HEK293 (cell line): ENCODE data around the gene CLTCL1.

Source experiments
- CTCF ChIA-PET: fragments of 350-600 bp; formaldehyde crosslinking; extraction: SDS; loops from one replicate; lab custom pipeline; 2021; ENCODE audit warnings: antibody characterized with exemption; lab: Yijun Ruan, JAX
- POLR2A ChIA-PET: fragments of 300-600 bp; formaldehyde crosslinking; extraction: SDS; loops from one replicate; lab custom pipeline; 2020; ENCODE audit warnings: antibody characterized with exemption, inconsistent platforms; lab: Yijun Ruan, JAX
- H3K27ac ChIP-seq: fragments of 200-500 bp; sonication (Bioruptor generic); 2 replicates; pipeline ENCODE4 v1.5.1; 2014; ENCODE audit warnings: low read depth, low read length, control low read depth, inconsistent platforms; ENCODE audit errors: extremely low read depth
- H3K36me3 ChIP-seq, 2 experiments: fragments of 200-500 bp in 1 of 2; sonication (Bioruptor generic) in 1 of 2; 1 replicate in 1 of 2; 2 replicates in 1 of 2; pipeline ENCODE4 v1.5.1; 2014 to 2017; ENCODE audit warnings: inconsistent platforms in 2 of 2, low read length in 2 of 2; ENCODE audit not compliant: control insufficient read depth in 2 of 2, insufficient read depth in 1 of 2
- H3K4me1 ChIP-seq: fragments of 200-500 bp; sonication (Bioruptor generic); 2 replicates; pipeline ENCODE4 v1.5.1; 2014; ENCODE audit warnings: mild to moderate bottlenecking, low read length, inconsistent platforms; ENCODE audit not compliant: control insufficient read depth, insufficient read depth
- H3K4me3 ChIP-seq: 2 replicates; pipeline ENCODE4 v1.5.1; 2011; ENCODE audit warnings: low read depth, mild to moderate bottlenecking, control low read depth, low read length, moderate library complexity
- H3K9me3 ChIP-seq: fragments of 200-500 bp; sonication (Bioruptor generic); 2 replicates; pipeline ENCODE4 v1.5.1; 2014; ENCODE audit warnings: low read depth, low read length, inconsistent platforms; ENCODE audit not compliant: control insufficient read depth, insufficient read depth
- BCL11A ChIP-seq: fragments of 450-650 bp; formaldehyde crosslinking; IDR thresholded peaks from 2 replicates; pipeline ENCODE4 v1.5.1; 2016; ENCODE audit warnings: low read depth, missing biosample characterization, missing genetic modification characterization
- CTCF ChIP-seq: fragments of 450-650 bp; formaldehyde crosslinking; IDR thresholded peaks from 2 replicates; pipeline ENCODE4 v1.5.1; 2016; ENCODE audit warnings: missing biosample characterization, missing genetic modification characterization
- KLF8 ChIP-seq: fragments of 450-650 bp; formaldehyde crosslinking; IDR thresholded peaks from 2 replicates; pipeline ENCODE4 v1.5.1; 2016; ENCODE audit warnings: missing biosample characterization, missing genetic modification characterization
- MZF1 ChIP-seq: fragments of 450-650 bp; formaldehyde crosslinking; IDR thresholded peaks from 2 replicates; pipeline ENCODE4 v1.5.1; 2017; ENCODE audit warnings: missing biosample characterization, missing genetic modification characterization, borderline replicate concordance
- ZBTB17 ChIP-seq: fragments of 450-650 bp; formaldehyde crosslinking; IDR thresholded peaks from 2 replicates; pipeline ENCODE4 v1.5.1; 2016; ENCODE audit warnings: missing biosample characterization, missing genetic modification characterization
- ZBTB26 ChIP-seq: fragments of 450-650 bp; formaldehyde crosslinking; optimal IDR thresholded peaks from 2 replicates; pipeline ENCODE3; 2016; ENCODE audit warnings: missing biosample characterization, mild to moderate bottlenecking, missing genetic modification characterization
- ZEB2 ChIP-seq: fragments of 450-650 bp; formaldehyde crosslinking; IDR thresholded peaks from 2 replicates; pipeline ENCODE4 v1.5.1; 2016; ENCODE audit warnings: missing biosample characterization, missing genetic modification characterization
- ZNF121 ChIP-seq: fragments of 450-650 bp; formaldehyde crosslinking; IDR thresholded peaks from 2 replicates; pipeline ENCODE4 v1.5.1; 2016; ENCODE audit warnings: missing biosample characterization, missing genetic modification characterization
- ZNF280C ChIP-seq: fragments of 450-650 bp; formaldehyde crosslinking; IDR thresholded peaks from 2 replicates; pipeline ENCODE4 v1.5.1; 2016; ENCODE audit warnings: missing biosample characterization, missing genetic modification characterization
- ZNF335 ChIP-seq: fragments of 450-650 bp; formaldehyde crosslinking; conservative IDR thresholded peaks from 2 replicates; pipeline ENCODE4 v1.5.1; 2016; ENCODE audit warnings: missing biosample characterization, missing genetic modification characterization
- ZNF404 ChIP-seq: fragments of 450-650 bp; formaldehyde crosslinking; IDR thresholded peaks from 2 replicates; pipeline ENCODE4 v1.5.1; 2017; ENCODE audit warnings: missing biosample characterization, missing genetic modification characterization
- ZNF621 ChIP-seq: fragments of 450-650 bp; formaldehyde crosslinking; IDR thresholded peaks from 2 replicates; pipeline ENCODE4 v1.5.1; 2017; ENCODE audit warnings: missing biosample characterization, missing genetic modification characterization
- ZSCAN30 ChIP-seq: fragments of 450-650 bp; IDR thresholded peaks from 2 replicates; pipeline ENCODE4 v1.5.1; 2018; ENCODE audit warnings: missing biosample characterization, mild to moderate bottlenecking, missing genetic modification characterization, moderate library complexity

The CLTCL1 gene

GRCh38 chr22:19169002-19169946 is 122.2 kb downstream of the CLTCL1 start (continued):
- TF ChIP-seq ZSCAN30, result no peak
- no peak for TF ChIP-seq ZNF280C (tag by site-specific recombination)
- peak; percentile 13 for TF ChIP-seq ZBTB26
- no peak for TF ChIP-seq ZNF621 (tag by site-specific recombination)
- 0 out of 2 replicates have a peak, but pooled peaks have one; percentile 50 for TF ChIP-seq MZF1
- TF ChIP-seq, all 188 proteins: peak for 5

- no peaks in the 10 kb centered on the region for H3K4me1 ChIP-seq
- H3K27ac ChIP-seq, result no peak overlapping the region
- TF ChIP-seq ZBTB17 (tag by site-specific recombination), result no peak
- peak; percentile 68 for TF ChIP-seq CTCF
- TF ChIP-seq ZEB2 (tag by site-specific recombination), result peak; percentile 99
- TF ChIP-seq, all 188 proteins: peak for 2
- H3K36me3 ChIP-seq, result peaks cover 0 to 5% of the 10 kb centered on the region in 2 experiments; a peak in 1 of 3 replicates
- POLR2A ChIA-PET, result interaction anchor here (0.7 to 1.5 kb wide), 2 partner anchors 24 to 254 kb away, joined by 3 to 9 read pairs; partner anchors contain the start of gene ESS2
- no peaks in the 10 kb centered on the region for H3K9me3 ChIP-seq
- H3K4me3 ChIP-seq, result no peak overlapping the region
- CTCF ChIA-PET, result interaction anchor here (0.7 to 1.2 kb wide), 5 partner anchors 10 to 276 kb away, joined by 3 read pairs; no protein-coding TSS in a partner anchor
Observed at GRCh38 chr22:19168088-19168890, 123.2 kb downstream of the CLTCL1 start.

- POLR2A ChIA-PET, result interaction anchor here (1.5 to 1.6 kb wide), 2 partner anchors 11 to 23 kb away, joined by 5 to 9 read pairs; partner anchors contain the start of genes ESS2 and SLC25A1
- CTCF ChIA-PET, result interaction anchor here (0.6 to 1.6 kb wide), 2 partner anchors 12 to 145 kb away, joined by 3 to 4 read pairs; partner anchors contain the start of gene SLC25A1
- no peak overlapping the region for H3K27ac ChIP-seq
- H3K4me3 ChIP-seq, result no peak overlapping the region
- TF ChIP-seq BCL11A (tag by site-specific recombination) (no peak), KLF8 (tag by site-specific recombination) (no peak), ZNF121 (peak; percentile 87), ZNF335 (tag by site-specific recombination) (no peak), ZSCAN30 (no peak), ZNF404 (tag by site-specific recombination) (no peak)
- TF ChIP-seq, all 188 proteins: peak for 1
- Histone ChIP-seq H3K9me3 (no peaks in the 10 kb centered on the region), H3K36me3 (no peaks in the 10 kb centered on the region), H3K4me1 (no peaks in the 10 kb centered on the region)
Observed at GRCh38 chr22:19167106-19167869, 124.2 kb downstream of the CLTCL1 start.
